B cell (primary cell): ENCODE measurements around the gene TM6SF1. TPM values are rescaled to one million over a fixed set of nuclear protein-coding genes. Genes with fewer than 3 reads are reported as not detected.

Source experiments
- ATAC-seq: fragments of 200-7000 bp; cut with Tn5 transposase; one replicate; pipeline ENCODE4 v1.10.0; 2021; ENCODE audit warnings: low read depth, mild to moderate bottlenecking, moderate number of reproducible peaks, moderate library complexity
- CTCF ChIA-PET: fragments of 350-600 bp; sonication (Branson Sonifier 250); formaldehyde crosslinking; loops from one replicate; lab custom pipeline; 2021; ENCODE audit warnings: antibody characterized with exemption, inconsistent platforms; lab: Charles Lee
- POLR2A ChIA-PET: fragments of 350-600 bp; sonication (Branson Sonifier 250); formaldehyde crosslinking; loops from one replicate; lab custom pipeline; 2021; ENCODE audit warnings: antibody characterized with exemption; lab: Charles Lee
- DNase-seq: peaks from one replicate; pipeline ENCODE4 v3.0.0; 2013
- H2AFZ ChIP-seq: 2 replicates; pipeline ENCODE4 v1.6.1; 2012; ENCODE audit warnings: mild to moderate bottlenecking, low read depth, low read length; ENCODE audit not compliant: insufficient read depth, poor library complexity, severe bottlenecking
- H3K27ac ChIP-seq, 2 donors: 1 replicate in 1 of 2; 2 replicates in 1 of 2; pipeline ENCODE4 v1.5.1; 2012 to 2013; ENCODE audit warnings: low read length in 2 of 2, mild to moderate bottlenecking in 2 of 2, moderate library complexity in 1 of 2
- H3K27me3 ChIP-seq, 4 experiments: fragments of 200-600 bp in 1 of 4; sonication (generic) in 1 of 4; replicated peaks in 1 of 4; 1 replicate in 2 of 4; 2 replicates in 2 of 4; pipeline versions ENCODE4 v1.6.1 to v1.7.0; 2013 to 2016; ENCODE audit warnings: low read length in 3 of 4, mild to moderate bottlenecking in 2 of 4, mixed read lengths in 1 of 4, moderate library complexity in 1 of 4; ENCODE audit not compliant: insufficient read depth in 4 of 4, control insufficient read depth in 3 of 4; ENCODE audit errors: control extremely low read depth in 1 of 4
- H3K36me3 ChIP-seq, 2 experiments: replicated peaks in 1 of 2; 1 replicate in 1 of 2; 2 replicates in 1 of 2; pipeline versions ENCODE4 v1.6.1 to v1.7.1; 2013; ENCODE audit warnings: low read length in 1 of 2; ENCODE audit not compliant: insufficient read depth in 2 of 2, control insufficient read depth in 1 of 2; ENCODE audit errors: control extremely low read depth in 1 of 2, extremely low read depth in 1 of 2
- H3K4me1 ChIP-seq, 2 donors: fragments of 200-600 bp in 1 of 2; sonication (generic) in 1 of 2; 1 replicate in 1 of 2; 2 replicates in 1 of 2; pipeline versions ENCODE4 v1.5.1 to v1.6.1; 2013 to 2017; ENCODE audit warnings: low read length in 2 of 2; ENCODE audit not compliant: control insufficient read depth in 2 of 2, insufficient read depth in 2 of 2
- H3K4me2 ChIP-seq: replicated peaks from 2 replicates; pipeline ENCODE3; 2012; ENCODE audit warnings: mild to moderate bottlenecking, low read depth, low read length; ENCODE audit not compliant: poor library complexity, severe bottlenecking
- H3K4me3 ChIP-seq, 5 experiments: fragments of 200-600 bp in 1 of 5; sonication (generic) in 1 of 5; 1 replicate in 3 of 5; 2 replicates in 2 of 5; pipeline versions ENCODE4 v1.5.1 to v1.7.0; 2011 to 2016; ENCODE audit warnings: low read length in 4 of 5, mild to moderate bottlenecking in 4 of 5, low read depth in 2 of 5, control low read depth in 1 of 5, moderate library complexity in 1 of 5; ENCODE audit not compliant: insufficient read depth in 1 of 5; ENCODE audit errors: control extremely low read depth in 1 of 5, extremely low read depth in 1 of 5
- H3K79me2 ChIP-seq: fragments of 200-600 bp; sonication (generic); one replicate; pipeline ENCODE4 v1.6.0; 2016; ENCODE audit warnings: low read length; ENCODE audit not compliant: control insufficient read depth, insufficient read depth
- H3K9ac ChIP-seq: fragments of 200-600 bp; sonication (generic); 2 replicates; pipeline ENCODE4 v1.6.1; 2017; ENCODE audit warnings: mild to moderate bottlenecking, low read length, moderate library complexity
- H3K9me3 ChIP-seq, 3 donors: one replicate each; pipeline versions ENCODE4 v1.6.1 to v1.7.1; 2013; ENCODE audit warnings: low read length in 2 of 3; ENCODE audit not compliant: control insufficient read depth in 2 of 3, insufficient read depth in 1 of 3; ENCODE audit errors: control extremely low read depth in 1 of 3
- H4K20me1 ChIP-seq: 2 replicates; pipeline ENCODE4 v1.6.0; 2012; ENCODE audit warnings: mild to moderate bottlenecking, low read length; ENCODE audit not compliant: insufficient read depth, control insufficient read depth, poor library complexity, severe bottlenecking
- H3K27ac Mint-ChIP-seq: one replicate; pipeline ENCODE4 v1.8.0; 2021; ENCODE audit warnings: mixed read lengths
- H3K27me3 Mint-ChIP-seq: one replicate; pipeline ENCODE4 v1.8.0; 2021; ENCODE audit warnings: mixed read lengths
- H3K4me1 Mint-ChIP-seq: one replicate; pipeline ENCODE4 v1.8.0; 2021; ENCODE audit warnings: mixed read lengths
- H3K4me3 Mint-ChIP-seq: one replicate; pipeline ENCODE4 v1.8.0; 2021; ENCODE audit warnings: mixed read lengths
- H3K9me3 Mint-ChIP-seq: one replicate; pipeline ENCODE4 v1.8.0; 2022; ENCODE audit warnings: mixed read lengths; ENCODE audit not compliant: insufficient read depth
- CTCF ChIP-seq: fragments of 200-600 bp; IDR thresholded peaks from one replicate; pipeline ENCODE4 v1.8.0; 2022; ENCODE audit warnings: antibody characterized with exemption, mild to moderate bottlenecking
- EZH2 ChIP-seq: IDR thresholded peaks from 2 replicates; pipeline ENCODE4 v1.6.1; 2012; ENCODE audit warnings: borderline replicate concordance, low read depth, mild to moderate bottlenecking, moderate library complexity, low read length; ENCODE audit not compliant: insufficient read depth, poor library complexity, severe bottlenecking
- WGBS: methylation state at CpG from one replicate; pipeline ENCODE4 v1.1.5; 2013; ENCODE audit warnings: missing lambda C conversion rate; ENCODE audit not compliant: insufficient coverage; 5-methylcytosine and 5-hydroxymethylcytosine counted together
- intact Hi-C: fragments of 100-400 bp; cut with micrococcal nuclease; formaldehyde crosslinking; loops from one replicate; pipeline ENCODE4 v1.10.0; 2022
- polyA plus RNA-seq: library from polyadenylated mRNA; depleted of rRNA; stranded (reverse); fragments of >200 nt; gene quantifications from 2 replicates; pipeline ENCODE4 v1.2.3, GENCODE V29; 2012
- total RNA-seq, 2 donors: library from RNA; stranded (reverse); fragments of 120-200 nt in 1 of 2; gene quantifications; 1 replicate in 1 of 2; 2 replicates in 1 of 2; pipeline versions ENCODE4 v1.2.3 to v1.2.4, GENCODE V29; 2013 to 2022

Gene TM6SF1
- total and polyA plus RNA-seq, 2 donors (not counting 1 experiment from before 2014, with no cell fraction given): 1.1 to 1.6 TPM

DNA sequence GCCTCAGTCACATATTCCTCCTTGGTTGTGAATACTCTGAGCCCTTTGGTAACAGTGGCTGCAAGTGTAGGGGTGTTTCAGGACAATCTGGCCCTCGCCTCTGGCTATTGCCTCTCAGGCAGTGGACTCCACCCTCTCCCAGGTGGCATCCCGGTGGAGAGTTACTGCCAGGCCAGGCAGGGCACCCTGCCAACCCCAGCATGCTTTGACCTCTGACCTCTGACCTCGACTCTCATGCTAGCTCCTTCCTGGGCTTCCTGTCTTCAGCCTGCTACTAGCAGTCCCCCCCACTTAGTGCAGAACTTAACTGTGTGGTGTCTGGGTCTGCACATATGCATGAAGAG, 5.5 kb downstream of the TM6SF1 start:
- no peak overlapping the region for H3K4me3 Mint-ChIP-seq
- no peak overlapping the region for H3K4me3 ChIP-seq
- peaks cover 12 to 14% of the 10 kb centered on the region in 2 donors for H3K4me1 ChIP-seq
- intact Hi-C loops: no loop called here
- no peak overlapping the region for H3K27ac Mint-ChIP-seq
- ATAC-seq (no peak), DNase-seq (no peak)
- TF ChIP-seq CTCF (no peak), EZH2 (no peak)
- 78% methylated on average over 2 of the region's 3 CpGs for WGBS
- POLR2A ChIA-PET: no interaction called here
- no peaks in the 10 kb centered on the region for H3K9me3 Mint-ChIP-seq
- no peak overlapping the region for H2AFZ ChIP-seq
- H3K9me3 ChIP-seq: no peaks in the 10 kb centered on the region
- H3K79me2 ChIP-seq: no peaks in the 10 kb centered on the region
- peaks cover 0 to 3% (median 0%) of the 10 kb centered on the region in 4 experiments for H3K27me3 ChIP-seq
- H4K20me1 ChIP-seq: no peaks in the 10 kb centered on the region
- H3K27me3 Mint-ChIP-seq: peaks cover 17% of the 10 kb centered on the region
- no peak overlapping the region for H3K4me2 ChIP-seq
- no peak overlapping the region for H3K27ac ChIP-seq
- H3K9ac ChIP-seq: no peak overlapping the region
- H3K36me3 ChIP-seq: no peaks in the 10 kb centered on the region
- peaks cover 18% of the 10 kb centered on the region for H3K4me1 Mint-ChIP-seq
- CTCF ChIA-PET: no interaction called here

GRCh38 chr15:83113881-83114674, 6.6 kb downstream of the TM6SF1 start:
- CTCF ChIA-PET: no interaction called here
- no peaks in the 10 kb centered on the region for H3K79me2 ChIP-seq
- DNase-seq: no peak
- no peak overlapping the region for H3K9ac ChIP-seq
- H3K27me3 ChIP-seq: no peaks in the 10 kb centered on the region
- no peak for ATAC-seq
- TF ChIP-seq CTCF: no peak
- TF ChIP-seq EZH2: no peak
- H3K4me3 Mint-ChIP-seq: no peak overlapping the region
- H3K4me1 Mint-ChIP-seq: peaks cover 7% of the 10 kb centered on the region
- H3K27me3 Mint-ChIP-seq: peaks cover 12% of the 10 kb centered on the region
- H3K4me1 ChIP-seq: peaks cover under 1 to 3% of the 10 kb centered on the region in 2 donors
- H3K4me3 ChIP-seq: no peak overlapping the region
- no peak overlapping the region for H3K4me2 ChIP-seq
- POLR2A ChIA-PET: no interaction called here
- no peaks in the 10 kb centered on the region for H3K9me3 Mint-ChIP-seq
- intact Hi-C loops: no loop called here
- H3K27ac Mint-ChIP-seq: no peak overlapping the region
- H3K9me3 ChIP-seq: no peaks in the 10 kb centered on the region
- no peak overlapping the region for H3K27ac ChIP-seq
- H2AFZ ChIP-seq: no peak overlapping the region
- no peaks in the 10 kb centered on the region for H3K36me3 ChIP-seq
- 96% methylated on average over 5 of the region's 5 CpGs for WGBS
- no peaks in the 10 kb centered on the region for H4K20me1 ChIP-seq
